Kidney (tissue), 14 donors: ENCODE data around the gene KLK10. TPM values are rescaled to one million over a fixed set of nuclear protein-coding genes. Genes with fewer than 3 reads are reported as not detected.

Experiments
- DNase-seq, 5 donors: peaks; one replicate each; pipeline ENCODE4 v3.0.0-alpha.2; 2013 to 2020
- FAIRE-seq: peaks from 2 replicates; lab custom pipeline; 2012; peaks lifted over from hg19 to GRCh38; lab: Jason Lieb, UNC
- H3K27ac ChIP-seq, 2 donors: one replicate each; pipeline ENCODE4 v1.7.0; 2013; ENCODE audit warnings: low read depth in 2 of 2, low read length in 2 of 2, inconsistent platforms in 1 of 2
- H3K27me3 ChIP-seq: one replicate; pipeline ENCODE4 v1.7.1; 2013; ENCODE audit warnings: low read length, inconsistent platforms; ENCODE audit not compliant: control insufficient read depth, insufficient read depth
- H3K36me3 ChIP-seq, 3 donors: one replicate each; pipeline versions ENCODE4 v1.7.0 to v1.7.1; 2013; ENCODE audit warnings: low read length in 3 of 3, control low read depth in 1 of 3, inconsistent platforms in 1 of 3; ENCODE audit not compliant: insufficient read depth in 3 of 3, control insufficient read depth in 2 of 3
- H3K4me1 ChIP-seq, 3 donors: one replicate each; pipeline versions ENCODE4 v1.7.0 to v1.7.1; 2013; ENCODE audit warnings: low read length in 3 of 3, inconsistent platforms in 1 of 3, low read depth in 1 of 3; ENCODE audit not compliant: control insufficient read depth in 2 of 3, insufficient read depth in 2 of 3
- H3K4me3 ChIP-seq, 3 donors: one replicate each; pipeline versions ENCODE4 v1.7.0 to v1.8.1; 2013; ENCODE audit warnings: low read length in 3 of 3, control low read depth in 1 of 3, inconsistent platforms in 1 of 3
- H3K9ac ChIP-seq, 3 donors: one replicate each; pipeline versions ENCODE4 v1.7.0 to v1.7.1; 2013; ENCODE audit warnings: low read length in 3 of 3, control low read depth in 1 of 3, inconsistent platforms in 1 of 3
- H3K9me3 ChIP-seq, 3 donors: one replicate each; pipeline versions ENCODE4 v1.7.0 to v1.7.1; 2013; ENCODE audit warnings: low read length in 3 of 3, control low read depth in 1 of 3, inconsistent platforms in 1 of 3; ENCODE audit not compliant: control insufficient read depth in 2 of 3, insufficient read depth in 1 of 3
- CTCF ChIP-seq: IDR thresholded peaks from 3 replicates; pipeline ENCODE4 v1.5.1; 2012; ENCODE audit warnings: mild to moderate bottlenecking, moderate library complexity, borderline replicate concordance; ENCODE audit not compliant: insufficient read depth; ENCODE audit errors: extremely low read depth
- intact Hi-C: fragments of 100-400 bp; cut with DNase I; formaldehyde crosslinking; loops from one replicate; pipeline ENCODE4 v1.11.1; 2022
- polyA plus RNA-seq: library from polyadenylated mRNA; stranded (reverse); fragments of 350-450 nt; fragmentation: Illumina TruSeq; extraction: RNeasy Lipid Tissue Mini Kit (QIAGEN cat#74804); gene quantifications from one replicate; pipeline ENCODE4 v1.2.3, GENCODE V29; 2014; ENCODE audit warnings: low read depth, low replicate concordance; ENCODE audit not compliant: insufficient read depth
- total RNA-seq: library from RNA; stranded (reverse); fragmentation: NEBNext Ultra II Directional; extraction: Animal tissue kit (Norgen Biotek cat#: 25700); gene quantifications from one replicate; pipeline ENCODE4 v1.2.1, GENCODE V29; 2021
- donor health status: control.
- donor health status: control.
- donor health status: control.
- donor health status: control.
- donor health status: control.
- donor health status: DM: yes; HTN: yes; CAD: no.
- donor health status: Normal renal cell carcinoma (clear cell type).

KLK10 gene
- total and polyA plus RNA-seq, 2 donors from 2014 or later: 0.63 TPM; not detected in 1

- Histone ChIP-seq H3K9ac (no peak within 1 kb of the TSS), H3K36me3 (no peaks in the 10 kb centered on the region), H3K4me1 (no peaks in the 10 kb centered on the region), H3K4me3 (no peak within 1 kb of the TSS), H3K9me3 (no peaks in the 10 kb centered on the region), H3K27ac (no peak within 1 kb of the TSS), H3K27me3 (no peaks in the 10 kb centered on the region)
- FAIRE-seq (no peak), DNase-seq (no peak)
- intact Hi-C loops: no loop called here
- no peak for TF ChIP-seq CTCF
Measured at GRCh38 chr19:51034704-51035103, 15.2 kb upstream of the KLK10 start, which contains the start of gene KLK12. Gene KLK12 (minus strand): TSS chr19:51035002. CDS start chr19:51034621, 381 bp downstream.

- no peak for TF ChIP-seq CTCF
- DNase-seq (no peak), FAIRE-seq (no peak)
- Histone ChIP-seq H3K9me3 (no peaks in the 10 kb centered on the region), H3K9ac (no peak overlapping the region), H3K27ac (no peak overlapping the region), H3K27me3 (no peaks in the 10 kb centered on the region), H3K4me3 (no peak overlapping the region), H3K4me1 (no peaks in the 10 kb centered on the region), H3K36me3 (no peaks in the 10 kb centered on the region)
- intact Hi-C loops: no loop called here
Measured at GRCh38 chr19:51031880-51032225, 12.3 kb upstream of the KLK10 start.

- FAIRE-seq (no peak), DNase-seq (no peak)
- H3K4me3 ChIP-seq: no peak overlapping the region
- no peak overlapping the region for H3K27ac ChIP-seq
- no peak overlapping the region for H3K9ac ChIP-seq
- no peaks in the 10 kb centered on the region for H3K27me3 ChIP-seq
- H3K4me1 ChIP-seq: no peaks in the 10 kb centered on the region
- no peak for TF ChIP-seq CTCF
- intact Hi-C loops: no loop called here
- no peaks in the 10 kb centered on the region for H3K36me3 ChIP-seq
- H3K9me3 ChIP-seq: no peaks in the 10 kb centered on the region
Measured at GRCh38 chr19:51031220-51031879, 11.8 kb upstream of the KLK10 start.

GRCh38 chr19:51030631-51031030 is 11.1 kb upstream of the KLK10 start:
- TF ChIP-seq CTCF: no peak
- Histone ChIP-seq H3K9me3 (no peaks in the 10 kb centered on the region), H3K4me1 (no peaks in the 10 kb centered on the region), H3K36me3 (no peaks in the 10 kb centered on the region), H3K4me3 (no peak overlapping the region), H3K27ac (no peak overlapping the region), H3K9ac (no peak overlapping the region), H3K27me3 (no peaks in the 10 kb centered on the region)
- FAIRE-seq (no peak), DNase-seq (no peak)
- intact Hi-C loops: no loop called here
